K562 (cell line): ENCODE results near the gene RPS23. TPM values are rescaled to one million over a fixed set of nuclear protein-coding genes. Genes with fewer than 3 reads are reported as not detected.

Source experiments
- DACH1 ChIP-seq: fragments of 450-650 bp; IDR thresholded peaks from 2 replicates; pipeline ENCODE4 v1.6.1; 2018; ENCODE audit not compliant: partially characterized antibody
- DIDO1 ChIP-seq: fragments of 450-650 bp; IDR thresholded peaks from 2 replicates; pipeline ENCODE4 v1.6.1; 2016; ENCODE audit warnings: low read depth, missing biosample characterization, missing genetic modification characterization
- KDM1A ChIP-seq, 2 experiments: fragments of 450-650 bp; IDR thresholded peaks; 2 replicates each; pipeline ENCODE4 v1.6.1; 2016; ENCODE audit warnings: mild to moderate bottlenecking in 2 of 2
- POLR3G ChIP-seq: IDR thresholded peaks from 2 replicates; pipeline ENCODE4 v1.6.1; 2011; ENCODE audit not compliant: insufficient read length, insufficient replicate concordance; ENCODE audit errors: extremely low read depth
- SMARCC2 ChIP-seq: fragments of 450-650 bp; IDR thresholded peaks from 2 replicates; pipeline ENCODE4 v1.6.1; 2017; ENCODE audit warnings: antibody characterized with exemption, moderate library complexity, mild to moderate bottlenecking, low read depth
- SPI1 ChIP-seq: IDR thresholded peaks from 2 replicates; pipeline ENCODE4 v1.6.1; 2011; ENCODE audit warnings: low read depth, low read length, control low read depth, borderline replicate concordance
- SRF ChIP-seq, 2 experiments: fragments of 250-450, 450-650 bp in 1 of 2; sonication (Bioruptor Pico) in 1 of 2; sonication (generic) in 1 of 2; formaldehyde crosslinking; IDR thresholded peaks; 2 replicates each; pipeline versions ENCODE4 v1.5.0 to v1.5.1; 2020 to 2022; ENCODE audit warnings: mild to moderate bottlenecking in 1 of 2, missing genetic modification reagents in 1 of 2
- ZNF324 ChIP-seq: fragments of 250-450 bp; sonication (Bioruptor Pico); IDR thresholded peaks from 2 replicates; pipeline ENCODE4 v1.4.0; 2020; ENCODE audit warnings: mild to moderate bottlenecking
- ZNF695 ChIP-seq: fragments of 450-650 bp; formaldehyde crosslinking; IDR thresholded peaks from 2 replicates; pipeline ENCODE4 v1.4.0; 2020; ENCODE audit warnings: mild to moderate bottlenecking, moderate library complexity
- polyA plus RNA-seq, 8 experiments: library from polyadenylated mRNA; depleted of rRNA in 4 of 8; stranded (reverse) in 5 of 8; unstranded in 3 of 8; fragments of >200 nt; fragmentation: Nextera tagmentation in 2 of 8; fragmentation: Illumina TruSeq in 1 of 8; extraction: Ambion mirVana in 2 of 8; extraction: Trizol in 1 of 8; gene quantifications; 2 replicates each; pipeline versions ENCODE4 v1.2.1 to v1.2.3, GENCODE V29; 2011 to 2014; ENCODE audit warnings: inconsistent platforms in 1 of 8, missing spikeins in 1 of 8
- total RNA-seq, 7 experiments: library from RNA; depleted of rRNA in 6 of 7; stranded (reverse); fragments of >200 nt in 6 of 7; fragmentation: Illumina TruSeq in 2 of 7; extraction: Trizol in 2 of 7; gene quantifications; 2 replicates each; pipeline versions ENCODE4 v1.2.1 to v1.2.3, GENCODE V29; 2011 to 2021; ENCODE audit warnings: low replicate concordance in 1 of 7
- TF ChIP-seq, protein P1 (sequence below): fragments of 450-650 bp; formaldehyde crosslinking; IDR thresholded peaks from 2 replicates; pipeline ENCODE4 v1.4.0; 2022; ENCODE audit warnings: missing genetic modification characterization
- TF ChIP-seq, protein P2 (sequence below), 2 experiments: fragments of 450-650 bp; formaldehyde crosslinking in 1 of 2; IDR thresholded peaks; 2 replicates each; pipeline versions ENCODE4 v1.4.0 to v1.6.1; 2014 to 2020; ENCODE audit warnings: mild to moderate bottlenecking in 2 of 2, borderline replicate concordance in 1 of 2, low read depth in 1 of 2
- TF ChIP-seq, protein P3 (sequence below): sonication (generic); formaldehyde crosslinking; IDR thresholded peaks from 2 replicates; pipeline ENCODE4 v1.8.1; 2023; ENCODE audit warnings: mild to moderate bottlenecking, missing genetic modification reagents, moderate library complexity
- TF ChIP-seq, protein P4 (sequence below), 2 experiments: IDR thresholded peaks; 2 replicates each; pipeline ENCODE4 v1.6.1; 2012; ENCODE audit warnings: improper control_type of control experiment in 2 of 2, low read depth in 2 of 2, low read length in 2 of 2, borderline replicate concordance in 1 of 2

Gene RPS23
- total and polyA plus RNA-seq, 9 of the 15 experiments (the other 6 are each of a cell fraction or from before 2014, with no cell fraction given), result 3,252 to 10,689 (median 6,302) TPM

DNA sequence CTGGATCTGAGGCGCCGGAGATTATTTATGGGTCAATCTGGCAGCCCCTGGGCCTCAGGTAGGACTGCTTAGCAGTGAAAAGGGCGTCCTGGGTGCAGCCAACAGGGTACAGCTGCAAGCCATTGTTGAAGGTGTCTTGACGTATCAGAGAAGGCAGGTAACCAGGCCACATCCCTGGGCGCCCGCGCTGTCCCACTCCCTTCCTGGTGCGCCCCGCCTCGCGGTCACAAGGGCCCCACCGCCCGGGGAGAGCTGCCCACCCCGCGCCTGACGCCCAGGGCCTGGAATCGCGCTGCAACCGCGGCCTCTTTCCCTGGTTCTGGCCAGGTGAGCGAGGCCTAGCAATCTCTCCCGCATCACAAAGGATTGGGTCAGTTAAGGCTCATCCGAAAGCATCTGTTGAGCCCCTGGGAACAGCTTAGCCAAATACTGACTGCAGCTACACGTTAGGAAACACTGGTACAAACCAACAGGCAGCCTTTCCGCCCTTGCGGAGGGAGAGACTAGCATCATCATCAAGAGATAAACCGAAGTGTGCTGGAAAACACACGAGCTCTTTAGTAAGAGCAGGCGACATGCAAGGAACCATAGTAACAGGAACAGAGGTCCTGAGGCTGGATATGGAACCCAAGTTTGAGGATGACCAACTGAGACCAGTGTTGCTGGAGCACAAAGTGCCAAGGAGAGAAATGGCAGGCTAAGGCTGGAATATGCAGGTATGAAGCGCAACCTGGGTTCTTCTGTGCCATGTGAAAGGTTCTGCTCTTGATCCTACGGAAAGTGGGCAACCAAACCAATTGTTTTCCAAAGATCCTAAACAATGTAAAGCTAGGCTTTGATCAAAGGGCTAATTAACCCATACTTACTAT lies 3.6 kb downstream of the RPS23 start (continued):
- TF ChIP-seq, protein P1, sequence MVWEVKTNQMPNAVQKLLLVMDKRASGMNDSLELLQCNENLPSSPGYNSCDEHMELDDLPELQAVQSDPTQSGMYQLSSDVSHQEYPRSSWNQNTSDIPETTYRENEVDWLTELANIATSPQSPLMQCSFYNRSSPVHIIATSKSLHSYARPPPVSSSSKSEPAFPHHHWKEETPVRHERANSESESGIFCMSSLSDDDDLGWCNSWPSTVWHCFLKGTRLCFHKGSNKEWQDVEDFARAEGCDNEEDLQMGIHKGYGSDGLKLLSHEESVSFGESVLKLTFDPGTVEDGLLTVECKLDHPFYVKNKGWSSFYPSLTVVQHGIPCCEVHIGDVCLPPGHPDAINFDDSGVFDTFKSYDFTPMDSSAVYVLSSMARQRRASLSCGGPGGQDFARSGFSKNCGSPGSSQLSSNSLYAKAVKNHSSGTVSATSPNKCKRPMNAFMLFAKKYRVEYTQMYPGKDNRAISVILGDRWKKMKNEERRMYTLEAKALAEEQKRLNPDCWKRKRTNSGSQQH, result no peak
- TF ChIP-seq SPI1 (no peak), ZNF324 (CRISPR knock-in tag) (no peak), DIDO1 (tag) (no peak), KDM1A (IDR thresholded peaks at IDR 0.05) (no peak), DACH1 (no peak), POLR3G (no peak), SMARCC2 (no peak), ZNF695 (CRISPR knock-in tag) (peak; percentile 84; the same call in 1 of the 2 replicates), SRF (CRISPR knock-in tag; IDR thresholded peaks at IDR 0.05) (no peak)
- TF ChIP-seq, protein P2, sequence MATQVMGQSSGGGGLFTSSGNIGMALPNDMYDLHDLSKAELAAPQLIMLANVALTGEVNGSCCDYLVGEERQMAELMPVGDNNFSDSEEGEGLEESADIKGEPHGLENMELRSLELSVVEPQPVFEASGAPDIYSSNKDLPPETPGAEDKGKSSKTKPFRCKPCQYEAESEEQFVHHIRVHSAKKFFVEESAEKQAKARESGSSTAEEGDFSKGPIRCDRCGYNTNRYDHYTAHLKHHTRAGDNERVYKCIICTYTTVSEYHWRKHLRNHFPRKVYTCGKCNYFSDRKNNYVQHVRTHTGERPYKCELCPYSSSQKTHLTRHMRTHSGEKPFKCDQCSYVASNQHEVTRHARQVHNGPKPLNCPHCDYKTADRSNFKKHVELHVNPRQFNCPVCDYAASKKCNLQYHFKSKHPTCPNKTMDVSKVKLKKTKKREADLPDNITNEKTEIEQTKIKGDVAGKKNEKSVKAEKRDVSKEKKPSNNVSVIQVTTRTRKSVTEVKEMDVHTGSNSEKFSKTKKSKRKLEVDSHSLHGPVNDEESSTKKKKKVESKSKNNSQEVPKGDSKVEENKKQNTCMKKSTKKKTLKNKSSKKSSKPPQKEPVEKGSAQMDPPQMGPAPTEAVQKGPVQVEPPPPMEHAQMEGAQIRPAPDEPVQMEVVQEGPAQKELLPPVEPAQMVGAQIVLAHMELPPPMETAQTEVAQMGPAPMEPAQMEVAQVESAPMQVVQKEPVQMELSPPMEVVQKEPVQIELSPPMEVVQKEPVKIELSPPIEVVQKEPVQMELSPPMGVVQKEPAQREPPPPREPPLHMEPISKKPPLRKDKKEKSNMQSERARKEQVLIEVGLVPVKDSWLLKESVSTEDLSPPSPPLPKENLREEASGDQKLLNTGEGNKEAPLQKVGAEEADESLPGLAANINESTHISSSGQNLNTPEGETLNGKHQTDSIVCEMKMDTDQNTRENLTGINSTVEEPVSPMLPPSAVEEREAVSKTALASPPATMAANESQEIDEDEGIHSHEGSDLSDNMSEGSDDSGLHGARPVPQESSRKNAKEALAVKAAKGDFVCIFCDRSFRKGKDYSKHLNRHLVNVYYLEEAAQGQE (IDR thresholded peaks at IDR 0.05; ENCODE audit: borderline replicate concordance), result no peak
- TF ChIP-seq, protein P2 (CRISPR knock-in tag; IDR thresholded peaks at IDR 0.05; ENCODE audit: low read depth), result no peak
- TF ChIP-seq, protein P3, sequence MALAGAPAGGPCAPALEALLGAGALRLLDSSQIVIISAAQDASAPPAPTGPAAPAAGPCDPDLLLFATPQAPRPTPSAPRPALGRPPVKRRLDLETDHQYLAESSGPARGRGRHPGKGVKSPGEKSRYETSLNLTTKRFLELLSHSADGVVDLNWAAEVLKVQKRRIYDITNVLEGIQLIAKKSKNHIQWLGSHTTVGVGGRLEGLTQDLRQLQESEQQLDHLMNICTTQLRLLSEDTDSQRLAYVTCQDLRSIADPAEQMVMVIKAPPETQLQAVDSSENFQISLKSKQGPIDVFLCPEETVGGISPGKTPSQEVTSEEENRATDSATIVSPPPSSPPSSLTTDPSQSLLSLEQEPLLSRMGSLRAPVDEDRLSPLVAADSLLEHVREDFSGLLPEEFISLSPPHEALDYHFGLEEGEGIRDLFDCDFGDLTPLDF (CRISPR knock-in tag), result no peak
- TF ChIP-seq, protein P4, sequence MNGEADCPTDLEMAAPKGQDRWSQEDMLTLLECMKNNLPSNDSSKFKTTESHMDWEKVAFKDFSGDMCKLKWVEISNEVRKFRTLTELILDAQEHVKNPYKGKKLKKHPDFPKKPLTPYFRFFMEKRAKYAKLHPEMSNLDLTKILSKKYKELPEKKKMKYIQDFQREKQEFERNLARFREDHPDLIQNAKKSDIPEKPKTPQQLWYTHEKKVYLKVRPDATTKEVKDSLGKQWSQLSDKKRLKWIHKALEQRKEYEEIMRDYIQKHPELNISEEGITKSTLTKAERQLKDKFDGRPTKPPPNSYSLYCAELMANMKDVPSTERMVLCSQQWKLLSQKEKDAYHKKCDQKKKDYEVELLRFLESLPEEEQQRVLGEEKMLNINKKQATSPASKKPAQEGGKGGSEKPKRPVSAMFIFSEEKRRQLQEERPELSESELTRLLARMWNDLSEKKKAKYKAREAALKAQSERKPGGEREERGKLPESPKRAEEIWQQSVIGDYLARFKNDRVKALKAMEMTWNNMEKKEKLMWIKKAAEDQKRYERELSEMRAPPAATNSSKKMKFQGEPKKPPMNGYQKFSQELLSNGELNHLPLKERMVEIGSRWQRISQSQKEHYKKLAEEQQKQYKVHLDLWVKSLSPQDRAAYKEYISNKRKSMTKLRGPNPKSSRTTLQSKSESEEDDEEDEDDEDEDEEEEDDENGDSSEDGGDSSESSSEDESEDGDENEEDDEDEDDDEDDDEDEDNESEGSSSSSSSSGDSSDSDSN (IDR thresholded peaks at IDR 0.05; ENCODE audit: borderline replicate concordance in 1 of 2, low read depth in 2 of 2, low read length in 2 of 2), result no peak
